DND-41 (cell line): ENCODE results near the gene DRC1.

ENCODE experiments used
- CTCF ChIP-seq: IDR thresholded peaks from 2 replicates; pipeline ENCODE4 v1.5.1; 2012; ENCODE audit warnings: borderline replicate concordance, low read length, moderate library complexity, mild to moderate bottlenecking; ENCODE audit not compliant: poor library complexity, severe bottlenecking; ENCODE audit errors: extremely low read depth
- EZH2 ChIP-seq: IDR thresholded peaks from 3 replicates; pipeline ENCODE4 v1.6.1; 2012; ENCODE audit warnings: borderline replicate concordance, low read depth, mild to moderate bottlenecking, moderate library complexity, low read length, inconsistent platforms; ENCODE audit not compliant: severe bottlenecking

DNA sequence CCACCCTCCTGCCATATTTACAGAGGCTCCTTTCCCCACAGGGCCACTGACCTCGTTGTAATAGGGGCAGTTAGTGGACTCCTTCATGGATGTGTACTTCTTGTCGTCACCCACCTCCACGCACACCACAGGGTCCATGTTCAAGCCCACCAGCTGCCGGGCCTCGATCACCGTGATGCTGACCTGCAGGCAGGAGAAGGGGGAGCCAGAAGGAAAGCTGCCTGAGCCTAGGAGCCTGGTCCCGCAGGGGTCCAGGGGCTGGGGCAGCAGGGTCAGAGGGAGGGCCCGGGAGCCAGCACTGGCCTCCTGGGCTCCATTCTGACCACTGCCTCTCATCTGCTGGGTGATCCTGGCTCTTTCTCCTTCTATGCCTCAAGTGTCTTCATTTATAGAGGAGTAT is 93.2 kb downstream of the DRC1 start:
- TF ChIP-seq CTCF (no peak), EZH2 (no peak)
